GM21367 (cell line): ENCODE measurements around the gene HOXC12.

Experiments
- ATAC-seq: cut with Tn5 transposase; IDR thresholded peaks from one replicate; pipeline ENCODE4 v1.9.1; 2021; ENCODE audit not compliant: unreplicated experiment

The HOXC12 gene, protein sequence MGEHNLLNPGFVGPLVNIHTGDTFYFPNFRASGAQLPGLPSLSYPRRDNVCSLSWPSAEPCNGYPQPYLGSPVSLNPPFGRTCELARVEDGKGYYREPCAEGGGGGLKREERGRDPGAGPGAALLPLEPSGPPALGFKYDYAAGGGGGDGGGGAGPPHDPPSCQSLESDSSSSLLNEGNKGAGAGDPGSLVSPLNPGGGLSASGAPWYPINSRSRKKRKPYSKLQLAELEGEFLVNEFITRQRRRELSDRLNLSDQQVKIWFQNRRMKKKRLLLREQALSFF

DNA sequence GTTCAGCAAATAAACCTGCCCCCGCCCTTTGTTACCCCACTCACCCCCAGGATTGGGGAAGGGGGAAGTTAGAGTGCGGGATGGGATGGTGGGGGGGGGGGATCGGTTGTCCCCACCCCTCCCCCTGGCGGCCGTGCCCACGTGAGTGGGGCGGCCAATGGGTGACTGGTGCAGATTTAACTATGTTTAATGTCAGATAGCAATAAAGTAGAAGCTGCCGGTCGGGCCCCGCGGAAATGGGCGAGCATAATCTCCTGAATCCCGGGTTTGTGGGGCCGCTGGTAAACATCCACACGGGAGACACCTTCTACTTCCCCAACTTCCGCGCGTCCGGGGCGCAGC, at the start of gene HOXC12:
TSS of gene HOXC12 (plus strand) at position 210 of the 342 bp plus-strand sequence. CDS start at position 237, 27 bp downstream.
- no peak for ATAC-seq

DNA sequence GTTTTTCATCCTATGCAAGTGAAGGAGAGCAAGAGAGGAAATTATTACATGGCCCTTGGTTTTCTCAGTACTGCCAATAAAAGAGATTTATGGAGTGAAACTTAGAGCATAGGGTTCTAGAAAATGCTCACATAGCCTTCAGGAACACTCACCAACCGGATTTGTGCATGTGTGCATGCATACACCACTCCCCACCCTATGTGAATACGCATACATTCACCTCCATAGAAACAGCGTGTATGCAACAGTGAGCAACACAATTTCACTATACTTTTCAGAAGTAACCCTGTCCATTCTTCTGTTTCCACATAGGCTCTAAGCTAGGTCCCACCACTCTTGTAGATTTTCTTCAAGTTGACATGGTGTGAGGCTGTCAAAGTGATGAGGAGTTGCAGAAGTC, 47.6 kb upstream of the HOXC12 start:
- ATAC-seq: no peak

DNA sequence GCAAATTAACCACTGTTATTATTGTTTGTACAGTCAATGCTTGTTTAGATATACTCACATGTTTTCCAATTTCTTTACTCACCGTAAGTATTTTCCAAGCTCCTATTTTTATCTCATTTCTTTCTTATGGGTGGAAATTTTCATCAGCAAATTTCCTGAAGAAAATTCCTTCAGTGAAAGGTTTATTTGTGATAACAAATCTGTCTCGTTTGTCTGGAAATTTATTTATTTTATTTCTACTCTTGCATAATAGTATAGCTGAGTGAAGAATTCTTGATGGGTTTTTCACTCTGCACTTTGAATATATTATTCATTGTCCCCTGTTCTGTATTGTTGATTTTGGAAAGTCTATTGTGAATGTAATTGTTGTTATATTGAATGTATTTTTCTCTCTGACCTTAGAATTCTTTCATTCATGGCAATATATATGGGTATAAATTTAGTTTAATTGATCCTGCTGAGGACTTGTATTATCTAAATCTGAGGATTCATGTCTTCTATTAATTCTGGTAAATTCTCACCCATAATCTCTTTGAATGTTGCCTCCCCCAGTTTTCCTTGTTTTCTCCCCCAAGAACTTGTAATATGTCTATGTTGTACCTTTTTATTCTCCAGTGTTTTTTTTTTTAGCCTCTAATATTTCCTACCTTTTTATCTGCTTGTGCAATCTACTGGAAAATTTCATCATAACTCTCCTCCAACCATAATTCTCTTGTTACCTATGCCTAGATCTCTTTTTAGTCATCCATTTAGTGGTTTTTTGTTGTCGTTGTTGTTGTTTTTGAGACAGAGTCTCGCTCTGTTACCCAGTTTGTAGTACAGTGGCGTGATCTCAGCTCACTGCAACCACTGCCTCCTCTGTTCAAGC, 37.7 kb upstream of the HOXC12 start:
- ATAC-seq: no peak

DNA sequence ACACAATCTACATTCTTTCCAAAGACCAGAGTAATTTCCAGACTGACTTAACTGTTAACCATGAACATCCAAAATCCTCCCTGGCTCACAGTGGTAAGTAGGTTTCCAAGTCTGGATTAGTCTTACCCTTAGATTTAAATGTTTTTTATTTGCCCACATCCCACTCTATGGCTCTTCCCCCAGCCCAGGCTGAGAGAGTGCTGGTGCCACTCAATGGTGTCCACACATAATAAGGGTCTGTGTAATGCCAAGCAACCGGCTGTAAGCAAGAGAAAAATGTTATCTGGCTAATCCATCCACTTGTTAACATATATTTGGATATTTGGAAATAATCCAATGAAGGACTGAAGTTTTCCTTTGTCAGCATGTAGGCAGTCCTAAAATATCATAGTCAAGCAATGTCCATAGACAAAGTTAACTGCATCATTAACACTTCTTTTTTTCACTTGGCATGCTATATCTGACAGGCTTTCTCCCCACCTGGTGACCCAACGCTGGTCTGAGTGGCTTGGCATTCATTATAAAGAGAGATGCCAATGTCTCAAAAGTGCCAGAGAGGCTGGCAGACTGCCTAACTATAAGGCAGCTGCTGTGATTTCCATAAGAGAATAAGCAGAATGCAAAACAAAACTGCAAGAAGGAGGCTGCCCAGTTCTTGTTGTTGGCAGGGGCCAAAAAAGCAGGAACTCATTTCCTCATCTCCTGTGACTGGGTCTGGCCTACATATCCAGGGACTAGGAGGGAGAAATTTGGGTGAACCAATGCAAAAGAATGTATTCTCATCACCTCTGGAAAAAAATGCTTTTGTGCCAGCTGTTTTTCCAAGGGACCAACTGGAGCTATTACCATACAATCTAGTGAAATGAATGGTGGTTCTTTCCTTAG, 29.9 kb upstream of the HOXC12 start:
- no peak for ATAC-seq

DNA sequence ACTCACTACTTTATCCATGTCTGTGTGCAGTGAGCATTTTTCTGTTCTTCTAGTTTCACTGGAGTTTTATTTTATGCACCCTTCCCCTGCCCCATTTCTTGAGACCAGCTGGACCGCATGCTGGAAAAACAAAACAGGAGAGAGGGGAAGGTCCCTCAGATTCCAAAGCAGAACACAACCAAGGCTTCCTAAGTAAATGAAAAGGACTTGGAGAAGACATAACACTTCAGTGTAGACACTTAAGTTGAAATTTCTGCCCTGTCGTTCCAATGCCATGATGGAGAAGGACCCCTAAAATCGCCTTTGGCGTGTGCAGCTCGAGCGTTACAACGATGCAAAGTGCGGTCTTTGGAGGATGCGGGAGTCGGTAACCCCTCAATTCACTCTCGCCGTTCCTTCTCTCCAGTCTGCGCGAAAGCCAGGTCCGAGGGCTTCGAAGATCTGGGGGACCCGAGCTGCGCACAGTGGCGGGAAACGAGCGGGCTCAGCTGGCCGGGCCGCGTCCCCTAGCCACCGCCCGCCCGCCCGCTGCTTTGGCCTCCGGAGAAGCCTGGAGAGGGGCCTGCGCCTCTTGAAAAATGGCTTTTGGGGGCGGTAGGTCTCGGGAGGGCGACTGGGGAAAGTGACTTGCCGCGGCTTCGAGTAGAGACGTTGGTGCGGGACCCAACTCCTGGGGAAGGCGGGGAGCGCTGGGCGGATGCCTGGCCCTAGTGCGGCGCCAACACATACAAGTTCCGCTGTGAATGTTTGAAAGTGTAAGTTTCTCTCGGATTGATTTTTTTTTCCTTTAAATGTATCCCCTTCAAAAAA, 27.3 kb upstream of the HOXC12 start:
- ATAC-seq: no peak

DNA sequence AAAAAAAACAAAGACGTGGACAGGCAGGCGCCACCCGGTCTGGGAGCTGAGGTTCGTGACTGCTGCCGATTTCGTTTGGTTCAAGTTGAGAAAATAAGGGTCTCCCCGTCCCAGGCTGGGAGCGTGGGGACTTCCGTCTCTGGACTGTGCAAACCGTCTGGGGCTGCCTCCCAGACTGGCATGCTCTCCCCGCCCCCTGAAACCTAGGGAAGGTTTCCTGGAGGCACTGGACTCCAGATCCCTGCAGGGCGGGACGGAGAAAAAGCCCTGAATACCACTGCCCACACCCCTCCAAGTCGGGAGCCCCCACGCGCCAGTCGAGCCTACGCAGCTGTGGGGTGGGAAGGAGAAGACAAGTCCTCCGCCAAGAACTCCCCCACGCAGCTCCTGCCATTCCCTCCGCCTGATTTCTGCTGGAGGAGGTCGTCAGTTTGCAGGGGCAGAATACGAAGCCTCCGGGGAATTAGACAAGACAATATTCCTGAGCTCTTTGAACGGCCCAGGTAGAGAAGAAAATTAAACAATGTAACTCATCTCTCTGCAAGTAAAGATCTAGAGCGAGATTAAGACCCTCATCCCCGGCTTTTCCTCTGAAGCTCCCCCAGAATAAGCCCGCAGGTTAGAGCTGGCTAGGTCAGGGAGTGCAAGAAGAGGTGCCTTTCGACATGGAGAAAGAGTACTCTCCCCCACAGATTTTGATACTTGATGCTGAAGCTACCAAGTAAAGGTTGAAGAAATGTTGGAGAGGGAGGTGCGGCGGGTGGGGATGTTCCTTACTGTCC, 26.5 kb upstream of the HOXC12 start:
- no peak for ATAC-seq

DNA sequence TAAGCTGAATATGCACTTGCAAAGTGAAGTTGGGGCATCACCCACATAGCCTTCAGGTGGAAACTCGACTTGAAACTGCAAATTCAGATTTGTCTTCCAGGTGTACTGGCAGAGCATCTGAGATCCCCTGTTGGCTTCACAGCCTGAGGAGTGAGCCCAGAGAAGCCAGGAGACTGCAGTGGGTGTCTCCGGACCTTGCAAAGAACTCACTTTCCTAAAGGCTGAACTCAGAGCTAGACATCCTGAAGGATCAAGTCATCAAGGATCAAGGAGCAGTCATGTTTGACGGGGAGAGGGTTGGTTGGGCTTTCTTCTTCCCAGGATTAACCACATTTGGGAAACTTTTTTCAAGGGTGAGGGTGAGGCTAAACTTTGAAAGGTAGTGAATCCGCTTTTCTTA, 25.2 kb upstream of the HOXC12 start:
- no peak for ATAC-seq

DNA sequence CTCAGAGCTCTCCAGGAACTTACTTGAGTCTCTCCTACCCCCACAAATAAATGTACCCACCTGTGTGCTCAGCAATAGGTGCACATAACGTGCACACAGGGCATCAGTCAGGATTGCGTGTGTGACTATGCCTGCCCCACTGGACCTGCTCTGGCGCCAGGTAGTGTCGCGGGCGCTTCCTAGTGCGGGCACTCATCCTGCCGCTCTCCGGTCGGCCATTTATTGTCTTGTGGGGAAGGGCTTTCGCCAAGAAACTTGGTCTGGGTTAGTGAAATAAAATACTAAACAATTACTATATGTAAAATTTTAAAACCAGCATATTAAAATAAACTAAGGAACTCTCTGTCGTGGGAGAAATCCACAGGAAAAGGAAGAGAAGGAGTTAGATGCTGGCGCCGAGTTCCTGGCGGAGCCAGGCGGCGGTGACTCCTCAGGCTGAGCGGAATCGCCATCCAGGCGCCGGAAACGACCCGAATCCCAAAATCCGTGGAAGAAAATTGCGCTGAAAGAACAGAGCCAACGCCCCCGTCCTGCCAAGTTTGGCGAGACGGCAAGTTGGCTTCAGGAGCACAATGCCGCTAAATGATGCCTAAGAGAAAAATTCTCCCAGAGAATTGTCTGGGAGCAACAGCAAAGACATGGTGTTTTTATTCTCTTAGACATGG, 24.0 kb upstream of the HOXC12 start:
- no peak for ATAC-seq

DNA sequence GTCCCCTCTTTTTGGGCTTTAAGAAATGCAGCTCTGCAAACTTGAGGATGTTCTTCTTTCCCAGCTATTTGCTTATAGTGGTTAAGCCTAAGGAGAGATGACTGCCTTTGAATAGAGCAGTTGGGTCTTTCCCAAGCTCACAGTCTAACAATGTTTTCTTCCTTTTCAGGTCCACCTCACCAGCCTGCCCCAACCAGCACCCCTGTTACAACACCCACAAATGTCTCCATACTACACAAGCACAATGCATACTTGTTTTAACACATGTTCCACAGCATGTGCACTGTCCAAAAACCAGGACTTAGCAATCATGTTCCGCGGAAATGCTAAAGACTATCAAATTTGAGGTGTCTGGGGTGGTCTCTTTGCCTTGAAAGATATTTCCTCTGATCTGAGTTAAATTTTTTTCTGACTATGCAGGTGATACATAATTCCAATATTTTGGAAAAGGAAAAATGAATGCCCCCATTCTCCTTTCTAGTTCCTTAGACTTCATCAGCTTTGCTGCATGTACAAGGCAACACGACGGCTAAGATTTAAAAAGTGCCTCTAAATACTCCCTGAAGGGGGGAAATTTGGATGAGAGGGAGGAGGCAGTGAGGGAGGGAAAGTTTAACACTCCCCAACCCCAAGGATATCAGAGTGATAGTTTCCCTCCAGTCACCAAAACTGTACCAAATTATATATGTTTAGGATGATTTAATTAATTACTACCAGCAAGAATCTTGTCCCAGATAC, 22.7 kb upstream of the HOXC12 start:
- ATAC-seq: no peak

DNA sequence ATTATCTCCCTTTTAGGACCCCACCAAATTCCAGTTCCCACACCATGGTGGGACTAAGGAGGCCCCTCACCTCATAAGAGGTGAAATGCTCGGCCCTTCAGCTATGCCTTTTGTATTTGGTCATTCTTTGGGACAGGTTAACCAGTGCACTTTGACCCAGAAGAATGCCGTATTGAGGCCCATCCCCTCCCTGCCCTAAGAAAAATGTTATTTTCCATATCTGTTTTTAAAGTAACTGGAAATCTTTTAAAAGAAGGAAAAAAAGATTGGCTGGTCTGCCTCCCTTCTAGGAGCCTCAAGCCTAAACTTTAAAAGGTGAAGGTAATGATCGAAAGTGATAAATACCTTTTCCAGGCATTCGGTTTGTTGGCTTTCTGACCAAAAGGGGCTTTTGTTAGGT, 21.8 kb upstream of the HOXC12 start:
- ATAC-seq: no peak

DNA sequence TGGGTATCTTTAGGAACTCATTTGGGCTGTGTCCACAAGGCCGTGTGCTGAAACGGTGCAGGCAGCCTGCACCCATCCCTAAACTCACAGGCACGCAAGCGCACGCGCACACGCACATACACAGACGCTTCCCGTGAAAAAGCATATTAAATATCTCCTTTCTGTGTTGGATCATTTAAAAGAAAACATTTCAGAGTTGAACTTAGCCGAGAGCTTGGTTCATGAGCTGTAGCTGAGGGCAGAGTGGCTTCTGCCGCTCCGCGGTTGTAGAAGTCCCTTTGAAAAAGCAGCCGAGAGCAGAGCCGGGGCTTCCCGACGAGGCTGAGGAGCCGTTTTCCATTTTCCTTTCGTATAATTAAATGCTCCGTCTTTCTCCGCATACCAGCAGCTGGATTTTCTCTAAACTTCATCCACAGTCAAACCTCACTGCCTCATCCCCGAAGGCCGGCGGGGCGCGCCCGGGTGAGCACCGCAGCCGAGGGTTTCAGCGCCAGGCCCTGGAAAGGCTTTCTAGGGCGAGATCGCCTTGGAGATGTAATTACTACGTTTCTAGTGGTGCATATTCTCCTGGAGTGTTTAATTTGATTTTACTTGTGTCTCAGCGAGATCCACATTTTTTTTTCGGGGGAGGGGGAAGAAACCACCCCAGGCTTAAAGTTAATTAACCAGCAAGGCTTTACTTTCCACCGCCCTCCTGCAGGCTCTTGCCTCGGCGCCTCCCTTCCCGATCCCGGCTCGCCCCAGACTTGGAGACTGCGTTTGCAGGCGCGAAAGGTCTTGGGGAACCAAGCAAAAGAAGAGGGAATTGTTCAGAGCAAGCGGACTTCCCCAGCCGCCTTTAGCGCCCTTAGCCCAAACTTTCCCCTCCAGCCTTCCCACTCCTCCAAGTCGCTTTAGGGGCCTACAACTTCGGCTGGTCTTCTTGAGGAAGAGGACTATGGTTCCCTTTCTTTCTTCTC, 19.0 kb upstream of the HOXC12 start:
- ATAC-seq: no peak

DNA sequence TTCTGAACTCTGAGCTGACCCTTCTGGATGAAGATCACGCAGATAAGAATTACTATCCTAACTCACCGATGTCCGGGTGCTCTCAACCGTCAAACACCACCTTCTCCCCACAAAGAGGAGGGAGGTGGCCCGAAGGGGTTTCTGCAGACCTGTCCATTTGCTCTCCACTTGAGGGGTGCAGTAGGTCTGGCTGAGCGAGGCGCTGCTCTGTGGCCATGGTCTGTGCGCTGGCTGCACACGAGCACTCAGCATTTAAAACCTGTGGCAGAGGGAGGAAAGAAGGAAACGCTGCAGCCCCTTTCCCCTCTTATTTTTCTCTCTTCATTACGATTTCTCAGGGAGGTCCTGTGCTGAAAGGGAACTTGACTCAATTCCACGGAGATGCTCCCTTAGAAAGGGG, 17.6 kb upstream of the HOXC12 start:
- no peak for ATAC-seq

DNA sequence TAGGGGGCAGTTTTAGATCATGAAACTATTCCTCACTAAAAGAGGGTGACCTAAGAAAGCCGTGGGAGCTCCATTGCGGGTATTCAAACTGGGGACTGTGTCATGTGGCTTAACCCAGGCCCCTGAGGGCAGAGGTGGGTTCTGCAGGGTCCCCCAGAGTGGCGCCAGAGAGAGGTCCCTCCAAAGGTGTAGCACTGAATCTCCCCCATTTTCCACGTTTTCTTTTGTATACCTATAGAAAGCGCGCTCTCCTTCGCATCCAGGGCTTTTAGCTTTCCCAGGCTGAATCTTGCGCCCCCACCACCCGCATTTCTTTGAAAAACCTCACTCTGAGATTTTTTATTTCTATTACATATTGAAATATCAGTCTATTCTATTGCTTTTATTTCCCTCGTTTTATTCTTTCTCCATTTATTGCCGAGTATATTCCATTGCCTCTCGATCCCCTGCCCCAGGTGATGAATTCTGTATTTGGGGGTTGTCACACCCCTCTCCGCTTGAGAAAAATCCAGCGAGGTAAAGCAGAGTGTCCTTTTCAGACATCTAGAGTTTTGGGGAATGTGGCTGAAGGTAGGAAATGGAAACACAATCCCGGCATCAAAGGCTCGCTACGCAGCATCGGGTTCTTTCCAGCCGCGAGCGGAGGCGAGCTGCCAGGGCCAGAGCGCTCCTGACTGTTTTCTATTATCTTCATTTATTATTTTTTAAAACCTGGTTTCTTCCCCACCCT, 16.9 kb upstream of the HOXC12 start:
- no peak for ATAC-seq

DNA sequence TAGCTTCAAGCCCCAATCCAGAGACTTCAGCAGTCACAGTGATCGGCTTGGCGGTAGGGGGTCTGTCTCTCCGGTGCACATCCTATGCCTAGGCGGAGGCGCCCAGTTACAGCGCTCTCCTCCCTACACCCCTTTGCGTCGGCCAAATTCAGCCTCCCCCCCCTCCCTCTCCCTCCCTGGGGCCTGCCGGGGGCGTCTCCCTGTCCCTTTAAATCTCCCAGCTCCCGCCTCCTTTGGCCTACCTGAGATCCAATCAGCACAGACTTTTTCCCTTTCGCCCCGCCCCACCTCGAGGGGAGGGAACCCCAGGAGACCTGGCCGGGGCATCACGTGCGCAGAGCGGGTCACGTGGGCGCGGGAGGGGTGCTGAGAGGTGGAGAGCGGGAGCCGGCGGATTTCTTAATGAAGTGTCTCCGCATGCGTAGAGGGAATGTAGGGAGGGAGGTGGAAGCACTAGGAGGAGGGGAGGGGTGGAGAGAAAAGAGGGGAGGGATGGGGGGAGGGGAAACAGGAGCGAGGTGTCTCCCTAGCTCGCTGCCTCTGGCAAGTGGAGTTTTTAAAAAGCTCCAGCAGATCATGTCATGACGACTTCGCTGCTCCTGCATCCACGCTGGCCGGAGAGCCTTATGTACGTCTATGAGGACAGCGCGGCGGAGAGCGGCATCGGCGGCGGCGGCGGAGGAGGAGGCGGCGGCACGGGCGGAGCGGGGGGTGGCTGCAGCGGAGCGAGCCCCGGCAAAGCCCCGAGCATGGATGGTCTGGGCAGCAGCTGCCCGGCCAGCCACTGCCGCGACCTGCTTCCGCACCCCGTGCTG, 16.2 kb upstream of the HOXC12 start, which contains the start of gene HOXC13:
TSS of gene HOXC13 (plus strand) at position 506 of the 815 bp plus-strand sequence. CDS start at position 582, 76 bp downstream.
- ATAC-seq: no peak

DNA sequence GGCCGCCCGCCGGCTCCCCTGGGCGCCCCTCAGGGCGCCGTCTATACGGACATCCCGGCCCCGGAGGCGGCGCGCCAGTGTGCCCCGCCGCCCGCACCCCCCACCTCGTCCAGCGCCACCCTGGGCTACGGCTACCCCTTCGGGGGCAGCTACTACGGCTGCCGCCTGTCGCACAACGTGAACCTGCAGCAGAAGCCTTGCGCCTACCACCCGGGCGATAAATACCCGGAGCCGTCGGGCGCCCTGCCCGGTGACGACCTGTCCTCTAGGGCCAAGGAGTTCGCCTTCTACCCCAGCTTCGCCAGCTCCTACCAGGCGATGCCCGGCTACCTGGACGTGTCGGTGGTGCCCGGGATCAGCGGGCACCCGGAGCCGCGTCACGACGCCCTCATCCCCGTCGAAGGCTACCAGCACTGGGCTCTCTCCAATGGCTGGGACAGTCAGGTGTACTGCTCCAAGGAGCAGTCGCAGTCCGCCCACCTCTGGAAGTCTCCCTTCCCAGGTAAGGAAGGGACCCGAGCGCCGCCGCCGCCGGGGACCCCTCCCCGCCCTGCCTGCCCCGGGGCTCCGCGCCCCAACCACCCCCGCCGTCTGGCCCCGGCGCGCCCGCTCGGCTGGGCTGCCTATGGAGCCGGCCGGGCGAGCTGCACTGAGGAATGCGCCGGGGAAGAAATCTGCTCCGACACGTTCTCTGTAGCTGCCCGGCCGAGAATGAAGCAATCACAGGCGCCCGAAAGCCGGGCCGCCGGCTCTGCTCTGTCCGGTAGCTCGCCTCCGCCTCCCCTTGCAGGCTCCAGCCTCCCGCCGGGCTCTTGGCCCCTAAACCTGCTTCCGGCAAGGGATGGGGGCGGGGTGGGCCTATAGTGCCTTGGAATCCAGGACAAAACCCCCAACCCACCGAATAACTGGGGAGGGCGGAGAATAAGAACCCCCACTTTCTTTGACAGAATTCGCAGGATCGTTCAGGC, 15.3 kb upstream of the HOXC12 start:
- ATAC-seq: no peak
